Osteocyte (in vitro differentiated cells): ENCODE data around the gene NRXN3. TPM values are rescaled to one million over a fixed set of nuclear protein-coding genes. Genes with fewer than 3 reads are reported as not detected.

Experiments used
- DNase-seq: peaks from one replicate; pipeline ENCODE4 v3.0.0; 2021; ENCODE audit warnings: mixed read lengths; ENCODE audit not compliant: unreplicated experiment; ENCODE audit errors: extremely low spot score
- H3K27ac Mint-ChIP-seq: one replicate; pipeline ENCODE4 v1.8.0; 2021; ENCODE audit warnings: mild to moderate bottlenecking, mixed read lengths; ENCODE audit not compliant: unreplicated experiment
- H3K27me3 Mint-ChIP-seq: one replicate; pipeline ENCODE4 v1.8.0; 2021; ENCODE audit warnings: mixed read lengths; ENCODE audit not compliant: unreplicated experiment
- H3K36me3 Mint-ChIP-seq: one replicate; pipeline ENCODE4 v1.8.0; 2021; ENCODE audit warnings: mixed read lengths; ENCODE audit not compliant: unreplicated experiment
- H3K4me1 Mint-ChIP-seq: one replicate; pipeline ENCODE4 v1.8.0; 2021; ENCODE audit warnings: mixed read lengths; ENCODE audit not compliant: unreplicated experiment
- H3K4me3 Mint-ChIP-seq: one replicate; pipeline ENCODE4 v1.8.0; 2021; ENCODE audit warnings: mild to moderate bottlenecking, moderate library complexity, mixed read lengths; ENCODE audit not compliant: unreplicated experiment
- H3K9me3 Mint-ChIP-seq: one replicate; pipeline ENCODE4 v1.8.0; 2021; ENCODE audit warnings: mixed read lengths; ENCODE audit not compliant: unreplicated experiment
- CTCF ChIP-seq: fragments of 200-600 bp; sonication (generic); IDR thresholded peaks from 2 replicates; pipeline ENCODE4 v1.5.0; 2021; ENCODE audit warnings: antibody characterized with exemption, mild to moderate bottlenecking, moderate library complexity
- total RNA-seq: library from RNA; stranded (reverse); gene quantifications from 2 replicates; pipeline ENCODE4 v1.2.1, GENCODE V29; 2021

The NRXN3 gene
- total RNA-seq, 1 donor from 2014 or later: 26.5 TPM

GRCh38 chr14:78714711-78715110 is 544.5 kb downstream of the NRXN3 start:
- Mint-ChIP-seq H3K36me3 (no peaks in the 10 kb centered on the region), H3K27me3 (no peaks in the 10 kb centered on the region), H3K4me1 (no peaks in the 10 kb centered on the region), H3K4me3 (no peak overlapping the region), H3K27ac (no peak overlapping the region), H3K9me3 (no peaks in the 10 kb centered on the region)
- no peak for TF ChIP-seq CTCF
- no peak for DNase-seq

- no peak for TF ChIP-seq CTCF
- DNase-seq: no peak
- no peak overlapping the region for H3K4me3 Mint-ChIP-seq
- no peaks in the 10 kb centered on the region for H3K36me3 Mint-ChIP-seq
- H3K9me3 Mint-ChIP-seq: no peaks in the 10 kb centered on the region
- no peaks in the 10 kb centered on the region for H3K27me3 Mint-ChIP-seq
- no peak overlapping the region for H3K27ac Mint-ChIP-seq
- H3K4me1 Mint-ChIP-seq: no peaks in the 10 kb centered on the region
Observed at GRCh38 chr14:78721756-78722480, 551.7 kb downstream of the NRXN3 start.

- H3K4me1 Mint-ChIP-seq: no peaks in the 10 kb centered on the region
- no peak for TF ChIP-seq CTCF
- no peak for DNase-seq
- H3K36me3 Mint-ChIP-seq: no peaks in the 10 kb centered on the region
- H3K27ac Mint-ChIP-seq: no peak overlapping the region
- H3K4me3 Mint-ChIP-seq: no peak overlapping the region
- no peaks in the 10 kb centered on the region for H3K27me3 Mint-ChIP-seq
- H3K9me3 Mint-ChIP-seq: no peaks in the 10 kb centered on the region
Observed at GRCh38 chr14:78725086-78725485, 554.9 kb downstream of the NRXN3 start.

- no peak for DNase-seq
- Mint-ChIP-seq H3K36me3 (no peaks in the 10 kb centered on the region), H3K4me1 (no peaks in the 10 kb centered on the region), H3K4me3 (no peak overlapping the region), H3K9me3 (no peaks in the 10 kb centered on the region), H3K27ac (no peak overlapping the region), H3K27me3 (no peaks in the 10 kb centered on the region)
- TF ChIP-seq CTCF: no peak
Observed at GRCh38 chr14:78737116-78737515, 566.9 kb downstream of the NRXN3 start.

- H3K27me3 Mint-ChIP-seq: no peaks in the 10 kb centered on the region
- H3K4me1 Mint-ChIP-seq: no peaks in the 10 kb centered on the region
- DNase-seq: no peak
- no peaks in the 10 kb centered on the region for H3K36me3 Mint-ChIP-seq
- H3K4me3 Mint-ChIP-seq: no peak overlapping the region
- H3K9me3 Mint-ChIP-seq: no peaks in the 10 kb centered on the region
- TF ChIP-seq CTCF: no peak
- H3K27ac Mint-ChIP-seq: no peak overlapping the region
Observed at GRCh38 chr14:78737601-78738000, 567.4 kb downstream of the NRXN3 start.
